ENCODE data around the gene TFAP2D. TPM values are rescaled to one million over a fixed set of nuclear protein-coding genes. Genes with fewer than 3 reads are reported as not detected.

Gene TFAP2D
- total RNA-seq, 4 donors from 2014 or later: not detected

GRCh38 chr6:50712291-50712690 is 1.0 kb upstream of the TFAP2D start:
- no peak for TF ChIP-seq CTCF (IDR thresholded peaks at IDR 0.05; ENCODE audit: low read depth)

GRCh38 chr6:50713977-50714486 is 706 bp downstream of the TFAP2D start:
- no peak for TF ChIP-seq CTCF (IDR thresholded peaks at IDR 0.05; ENCODE audit: low read depth)

- TF ChIP-seq CTCF (IDR thresholded peaks at IDR 0.05; ENCODE audit: low read depth): no peak
Observed at GRCh38 chr6:50714487-50715379, 1.4 kb downstream of the TFAP2D start.

- TF ChIP-seq CTCF (IDR thresholded peaks at IDR 0.05; ENCODE audit: low read depth): no peak
Observed at GRCh38 chr6:50716899-50717509, 3.7 kb downstream of the TFAP2D start.

GRCh38 chr6:50717734-50718457 is 4.6 kb downstream of the TFAP2D start:
- TF ChIP-seq CTCF (IDR thresholded peaks at IDR 0.05; ENCODE audit: low read depth): no peak

GRCh38 chr6:50718566-50718965 is 5.2 kb downstream of the TFAP2D start:
- no peak for TF ChIP-seq CTCF (IDR thresholded peaks at IDR 0.05; ENCODE audit: low read depth)

GRCh38 chr6:50720623-50721022 is 7.3 kb downstream of the TFAP2D start:
- no peak for TF ChIP-seq CTCF (IDR thresholded peaks at IDR 0.05; ENCODE audit: low read depth)
